Stimulated activated naive CD8-positive, alpha-beta T cell treated with anti-CD3 and anti-CD28 coated beads, Interleukin-15, Interleukin-2, amounts not matched to agents 100 ng/mL and 50 ng/mL, for 24 hours (primary cell): ENCODE results near the gene LMO1.

Experiments used
- H3K27ac Mint-ChIP-seq: one replicate; pipeline ENCODE4 v1.8.0; 2021; ENCODE audit warnings: mild to moderate bottlenecking, mixed read lengths
- H3K27me3 Mint-ChIP-seq: one replicate; pipeline ENCODE4 v1.8.0; 2021; ENCODE audit warnings: mixed read lengths
- H3K36me3 Mint-ChIP-seq: one replicate; pipeline ENCODE4 v1.8.0; 2021; ENCODE audit warnings: low read depth, mixed read lengths
- H3K4me1 Mint-ChIP-seq: one replicate; pipeline ENCODE4 v1.8.0; 2021; ENCODE audit warnings: low read depth, mixed read lengths
- H3K4me3 Mint-ChIP-seq: one replicate; pipeline ENCODE4 v1.8.0; 2021; ENCODE audit warnings: mild to moderate bottlenecking, mixed read lengths
- H3K9me3 Mint-ChIP-seq: one replicate; pipeline ENCODE4 v1.8.0; 2021; ENCODE audit warnings: mixed read lengths

LMO1 gene

DNA sequence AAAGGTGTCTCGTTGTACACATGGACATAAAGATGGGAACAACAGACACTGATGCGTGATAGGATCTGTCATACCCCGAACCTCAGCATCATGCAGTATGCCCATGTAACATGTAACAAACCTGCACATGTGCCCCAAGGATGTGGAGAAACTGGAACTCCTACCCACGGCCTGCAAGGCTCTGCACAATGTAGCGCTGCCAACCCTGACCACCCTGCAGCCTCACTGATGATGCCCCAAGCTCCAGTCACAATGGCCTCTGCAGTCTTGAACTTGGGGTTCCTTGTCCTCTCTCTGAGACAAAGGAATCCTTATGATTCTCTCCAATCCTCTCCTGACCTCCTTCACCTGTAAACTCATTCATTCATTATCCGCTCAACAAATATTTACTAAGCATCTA is 14.2 kb downstream of the LMO1 start:
- Mint-ChIP-seq H3K27me3 (peaks cover 3% of the 10 kb centered on the region), H3K4me1 (no peaks in the 10 kb centered on the region), H3K4me3 (no peak overlapping the region), H3K36me3 (no peaks in the 10 kb centered on the region), H3K27ac (no peak overlapping the region), H3K9me3 (no peaks in the 10 kb centered on the region)

DNA sequence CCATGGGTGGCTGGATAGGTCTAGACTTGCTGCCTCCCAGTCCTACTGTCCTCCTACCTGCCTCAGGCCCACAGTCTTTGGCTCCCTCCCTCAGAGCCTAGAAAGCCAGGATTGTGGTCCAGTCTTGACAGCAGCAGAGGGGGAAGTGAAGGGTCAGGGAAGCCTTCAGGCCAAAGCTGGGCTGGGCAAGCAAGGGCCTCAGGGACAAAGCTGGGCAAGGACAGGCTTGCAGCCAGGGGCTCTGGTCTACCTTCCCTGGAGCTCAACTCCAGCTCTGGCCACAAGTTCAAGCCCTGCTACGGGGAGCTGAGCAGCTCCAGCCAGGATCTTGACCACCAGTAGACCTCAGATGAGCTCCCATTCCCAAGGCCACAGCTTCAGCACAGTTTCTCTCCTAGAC is 14.9 kb downstream of the LMO1 start:
- Mint-ChIP-seq H3K36me3 (no peaks in the 10 kb centered on the region), H3K27me3 (peaks cover 6% of the 10 kb centered on the region), H3K4me3 (no peak overlapping the region), H3K9me3 (no peaks in the 10 kb centered on the region), H3K27ac (no peak overlapping the region), H3K4me1 (no peaks in the 10 kb centered on the region)

- H3K9me3 Mint-ChIP-seq = no peaks in the 10 kb centered on the region
- H3K4me3 Mint-ChIP-seq = no peak overlapping the region
- peaks cover 6% of the 10 kb centered on the region for H3K27me3 Mint-ChIP-seq
- H3K4me1 Mint-ChIP-seq = no peaks in the 10 kb centered on the region
- H3K27ac Mint-ChIP-seq = no peak overlapping the region
- no peaks in the 10 kb centered on the region for H3K36me3 Mint-ChIP-seq
These were observed 16.4 kb downstream of the LMO1 start for GRCh38 chr11:8247312-8247711.

DNA sequence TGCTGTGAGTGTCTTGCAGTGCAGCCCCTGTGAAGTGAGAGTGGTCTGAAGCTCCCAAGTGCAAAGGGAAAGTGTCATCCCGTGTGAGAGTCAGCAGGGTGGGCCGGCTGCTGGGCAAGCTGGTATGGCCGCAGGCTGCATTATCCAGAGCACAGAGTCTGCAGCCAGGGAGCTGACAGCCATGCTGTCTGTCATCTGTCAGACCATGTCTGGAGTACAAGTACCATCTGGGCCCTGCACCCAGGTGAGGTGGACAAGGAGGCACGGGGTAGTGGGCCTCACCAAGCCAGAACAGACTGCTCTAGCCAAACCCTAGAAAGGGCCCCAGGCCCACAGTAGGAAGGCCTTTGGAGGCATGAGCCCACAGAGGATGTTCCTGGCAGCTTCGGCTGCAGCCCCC is 20.2 kb downstream of the LMO1 start:
- Mint-ChIP-seq H3K27ac (no peak overlapping the region), H3K36me3 (no peaks in the 10 kb centered on the region), H3K4me1 (no peaks in the 10 kb centered on the region), H3K9me3 (no peaks in the 10 kb centered on the region), H3K27me3 (peaks cover 6% of the 10 kb centered on the region), H3K4me3 (no peak overlapping the region)

DNA sequence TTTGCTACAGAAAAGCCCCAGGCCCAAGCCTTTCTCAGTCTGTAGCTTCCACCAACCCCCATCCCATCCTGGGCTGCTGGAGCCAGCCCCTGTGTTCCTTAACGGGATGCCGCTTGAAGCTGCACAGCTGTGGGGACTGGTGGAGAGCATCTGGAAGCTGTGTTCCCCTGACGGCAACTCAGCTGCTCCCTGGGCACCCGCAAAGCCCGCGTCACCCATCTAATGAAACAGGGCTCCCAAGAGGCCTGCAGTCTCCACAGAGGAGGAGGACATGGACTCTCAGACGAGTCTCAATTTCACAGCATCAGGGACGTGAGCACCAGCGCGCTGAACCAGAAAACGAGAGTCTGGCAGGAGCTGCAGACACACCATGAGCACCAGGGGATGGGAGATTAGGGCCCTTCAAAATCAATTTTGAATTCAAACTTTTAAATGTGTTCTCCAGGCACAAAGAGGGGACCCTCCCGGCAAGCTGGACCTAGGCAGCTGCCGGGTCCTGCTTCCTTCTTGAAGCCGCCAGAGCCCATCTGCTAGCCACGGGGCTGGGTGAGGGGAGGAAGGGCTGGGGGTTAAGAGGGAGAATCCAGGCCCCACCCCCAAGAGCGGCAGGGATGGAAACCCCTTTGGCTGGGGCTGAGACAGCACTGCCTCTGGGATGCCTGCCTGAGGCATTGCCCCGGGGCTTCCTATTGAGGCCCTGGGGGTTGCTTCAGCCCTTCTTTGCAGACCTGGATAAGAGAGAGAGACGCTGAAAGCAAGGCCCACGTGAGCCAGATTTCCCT is 21.0 kb downstream of the LMO1 start:
- H3K27ac Mint-ChIP-seq = no peak overlapping the region
- H3K36me3 Mint-ChIP-seq = no peaks in the 10 kb centered on the region
- H3K4me3 Mint-ChIP-seq = no peak overlapping the region
- no peaks in the 10 kb centered on the region for H3K9me3 Mint-ChIP-seq
- peaks cover 6% of the 10 kb centered on the region for H3K27me3 Mint-ChIP-seq
- no peaks in the 10 kb centered on the region for H3K4me1 Mint-ChIP-seq

- Mint-ChIP-seq H3K9me3 (no peaks in the 10 kb centered on the region), H3K4me1 (no peaks in the 10 kb centered on the region), H3K36me3 (no peaks in the 10 kb centered on the region), H3K27me3 (peaks cover 6% of the 10 kb centered on the region), H3K4me3 (no peak overlapping the region), H3K27ac (no peak overlapping the region)
These were observed 21.6 kb downstream of the LMO1 start for GRCh38 chr11:8242118-8242475.

DNA sequence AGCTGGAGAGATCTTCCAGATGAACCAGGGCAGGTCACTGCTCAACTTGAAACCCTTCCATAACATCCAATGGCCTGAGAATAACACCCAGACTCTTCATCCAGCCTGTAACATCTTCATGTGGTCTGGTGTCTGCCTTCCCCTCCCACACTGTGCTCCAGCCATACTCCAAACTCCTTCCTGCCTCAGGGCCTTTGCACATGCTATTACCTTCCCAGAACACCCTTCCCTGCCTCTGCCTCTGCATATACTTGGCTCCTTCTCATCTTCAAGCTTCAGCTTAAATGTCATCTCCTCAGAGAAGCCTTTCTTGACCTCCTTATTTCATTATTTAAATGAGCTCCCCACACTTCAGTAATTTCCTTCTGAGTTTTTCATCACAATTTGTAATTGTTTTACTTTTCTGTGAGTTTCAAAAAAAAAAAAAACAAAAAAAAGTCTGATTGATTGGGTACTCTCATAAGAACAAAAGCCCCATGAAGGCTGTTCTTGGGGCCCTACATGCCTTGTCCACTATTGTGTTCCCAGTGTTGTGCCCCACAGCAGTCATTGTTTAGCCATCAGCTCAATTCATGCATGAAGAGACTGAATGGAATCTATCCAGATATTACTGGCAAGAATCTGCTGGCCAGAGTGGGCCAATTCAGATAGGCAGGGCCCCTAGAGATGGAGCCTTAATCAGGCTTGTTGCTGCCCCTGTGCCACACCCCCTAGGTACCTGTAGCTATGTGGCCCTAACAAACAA is 22.1 kb downstream of the LMO1 start:
- Mint-ChIP-seq H3K36me3 (no peaks in the 10 kb centered on the region), H3K4me1 (no peaks in the 10 kb centered on the region), H3K9me3 (no peaks in the 10 kb centered on the region), H3K27me3 (peaks cover 3% of the 10 kb centered on the region), H3K27ac (no peak overlapping the region), H3K4me3 (no peak overlapping the region)

- Mint-ChIP-seq H3K36me3 (no peaks in the 10 kb centered on the region), H3K27me3 (peaks cover 3% of the 10 kb centered on the region), H3K4me3 (no peak overlapping the region), H3K9me3 (no peaks in the 10 kb centered on the region), H3K27ac (no peak overlapping the region), H3K4me1 (peaks cover 7% of the 10 kb centered on the region)
These were observed 24.0 kb downstream of the LMO1 start for GRCh38 chr11:8239536-8240228.

GRCh38 chr11:8239040-8239439 is 24.6 kb downstream of the LMO1 start:
- Mint-ChIP-seq H3K4me1 (peaks cover 8% of the 10 kb centered on the region), H3K27me3 (no peaks in the 10 kb centered on the region), H3K4me3 (no peak overlapping the region), H3K36me3 (no peaks in the 10 kb centered on the region), H3K9me3 (no peaks in the 10 kb centered on the region), H3K27ac (no peak overlapping the region)

DNA sequence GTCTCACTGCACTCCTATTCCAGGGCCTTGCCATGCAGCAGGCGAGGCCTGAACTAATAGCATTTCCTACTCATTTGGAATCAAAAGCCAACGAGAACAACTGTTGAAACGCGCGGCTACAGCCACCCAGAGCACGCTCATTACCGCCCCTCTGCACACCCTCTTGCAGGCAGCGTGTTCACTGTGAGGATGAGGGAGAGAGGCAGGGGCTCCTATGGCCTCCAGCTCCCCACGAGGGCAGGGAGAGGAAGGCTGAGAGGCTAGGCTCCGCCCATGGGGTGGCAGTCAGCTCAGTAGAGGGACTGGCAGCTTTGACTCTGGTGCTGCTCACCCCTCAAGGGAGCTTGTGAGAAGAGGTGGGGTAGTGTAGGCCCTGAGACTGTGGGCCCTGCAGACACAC is 26.2 kb downstream of the LMO1 start:
- H3K27me3 Mint-ChIP-seq = no peaks in the 10 kb centered on the region
- H3K9me3 Mint-ChIP-seq = no peaks in the 10 kb centered on the region
- peaks cover 8% of the 10 kb centered on the region for H3K4me1 Mint-ChIP-seq
- H3K27ac Mint-ChIP-seq = no peak overlapping the region
- no peak overlapping the region for H3K4me3 Mint-ChIP-seq
- H3K36me3 Mint-ChIP-seq = no peaks in the 10 kb centered on the region

GRCh38 chr11:8235925-8236324 is 27.8 kb downstream of the LMO1 start:
- H3K9me3 Mint-ChIP-seq = no peaks in the 10 kb centered on the region
- no peak overlapping the region for H3K27ac Mint-ChIP-seq
- H3K4me3 Mint-ChIP-seq = no peak overlapping the region
- no peaks in the 10 kb centered on the region for H3K27me3 Mint-ChIP-seq
- no peaks in the 10 kb centered on the region for H3K36me3 Mint-ChIP-seq
- H3K4me1 Mint-ChIP-seq = peaks cover 8% of the 10 kb centered on the region

GRCh38 chr11:8234910-8235309 is 28.8 kb downstream of the LMO1 start:
- Mint-ChIP-seq H3K27me3 (no peaks in the 10 kb centered on the region), H3K4me3 (no peak overlapping the region), H3K4me1 (peaks cover 8% of the 10 kb centered on the region), H3K36me3 (no peaks in the 10 kb centered on the region), H3K27ac (no peak overlapping the region), H3K9me3 (no peaks in the 10 kb centered on the region)

GRCh38 chr11:8234425-8234821 is 29.3 kb downstream of the LMO1 start:
- H3K4me3 Mint-ChIP-seq = no peak overlapping the region
- H3K36me3 Mint-ChIP-seq = no peaks in the 10 kb centered on the region
- H3K9me3 Mint-ChIP-seq = no peaks in the 10 kb centered on the region
- H3K27me3 Mint-ChIP-seq = no peaks in the 10 kb centered on the region
- H3K27ac Mint-ChIP-seq = no peak overlapping the region
- H3K4me1 Mint-ChIP-seq = peaks cover 8% of the 10 kb centered on the region

DNA sequence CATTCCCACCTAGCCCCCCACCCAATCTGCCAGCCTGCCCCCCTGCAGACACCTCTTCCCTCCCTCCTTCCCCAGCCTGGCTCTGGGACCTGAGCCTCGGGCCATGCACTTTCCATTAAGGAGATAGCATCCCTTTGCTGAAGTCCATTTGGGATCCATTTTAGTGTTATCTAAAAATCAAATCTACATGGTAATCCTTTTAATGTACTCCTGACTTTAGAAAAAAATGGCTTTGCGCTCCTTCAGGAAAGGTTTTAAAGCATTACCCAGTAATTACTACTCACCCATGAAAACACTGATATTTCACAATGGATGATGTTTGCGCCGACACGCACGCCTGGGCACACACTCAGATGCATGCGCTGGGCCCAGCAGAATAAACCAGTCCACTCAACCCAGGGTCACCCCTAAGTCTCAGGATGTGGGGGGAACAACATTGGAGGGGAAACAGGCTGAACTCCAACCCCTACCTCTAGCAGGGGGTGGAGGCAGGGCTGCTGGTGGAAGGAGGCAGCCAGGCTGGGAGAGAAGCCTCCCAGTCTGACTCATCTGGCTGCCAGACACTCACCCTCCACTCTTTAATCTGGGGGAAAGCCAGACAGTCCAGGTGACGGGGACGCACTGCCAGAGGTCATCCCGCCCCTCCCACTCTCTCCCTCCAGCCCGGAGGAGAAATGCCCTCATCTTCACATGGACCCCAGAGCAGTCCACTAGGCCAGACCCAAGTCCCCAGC is 29.8 kb downstream of the LMO1 start:
- no peaks in the 10 kb centered on the region for H3K27me3 Mint-ChIP-seq
- H3K4me3 Mint-ChIP-seq = no peak overlapping the region
- no peaks in the 10 kb centered on the region for H3K36me3 Mint-ChIP-seq
- no peak overlapping the region for H3K27ac Mint-ChIP-seq
- no peaks in the 10 kb centered on the region for H3K9me3 Mint-ChIP-seq
- H3K4me1 Mint-ChIP-seq = peaks cover 8% of the 10 kb centered on the region
